CD4-positive, alpha-beta T cell treated with Interleukin-4 for 4 hours (primary cell): Measurements from ENCODE around the gene POLE2.
"Not testable (repeated sequence)": the region's sequence is repeated elsewhere in the genome, so short reads cannot be mapped to it uniquely, and the experiment has no call there.

Experiments used
- DNase-seq: peaks from one replicate; pipeline ENCODE4 v3.0.0-alpha.2; 2020

POLE2 gene, protein sequence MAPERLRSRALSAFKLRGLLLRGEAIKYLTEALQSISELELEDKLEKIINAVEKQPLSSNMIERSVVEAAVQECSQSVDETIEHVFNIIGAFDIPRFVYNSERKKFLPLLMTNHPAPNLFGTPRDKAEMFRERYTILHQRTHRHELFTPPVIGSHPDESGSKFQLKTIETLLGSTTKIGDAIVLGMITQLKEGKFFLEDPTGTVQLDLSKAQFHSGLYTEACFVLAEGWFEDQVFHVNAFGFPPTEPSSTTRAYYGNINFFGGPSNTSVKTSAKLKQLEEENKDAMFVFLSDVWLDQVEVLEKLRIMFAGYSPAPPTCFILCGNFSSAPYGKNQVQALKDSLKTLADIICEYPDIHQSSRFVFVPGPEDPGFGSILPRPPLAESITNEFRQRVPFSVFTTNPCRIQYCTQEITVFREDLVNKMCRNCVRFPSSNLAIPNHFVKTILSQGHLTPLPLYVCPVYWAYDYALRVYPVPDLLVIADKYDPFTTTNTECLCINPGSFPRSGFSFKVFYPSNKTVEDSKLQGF

DNA sequence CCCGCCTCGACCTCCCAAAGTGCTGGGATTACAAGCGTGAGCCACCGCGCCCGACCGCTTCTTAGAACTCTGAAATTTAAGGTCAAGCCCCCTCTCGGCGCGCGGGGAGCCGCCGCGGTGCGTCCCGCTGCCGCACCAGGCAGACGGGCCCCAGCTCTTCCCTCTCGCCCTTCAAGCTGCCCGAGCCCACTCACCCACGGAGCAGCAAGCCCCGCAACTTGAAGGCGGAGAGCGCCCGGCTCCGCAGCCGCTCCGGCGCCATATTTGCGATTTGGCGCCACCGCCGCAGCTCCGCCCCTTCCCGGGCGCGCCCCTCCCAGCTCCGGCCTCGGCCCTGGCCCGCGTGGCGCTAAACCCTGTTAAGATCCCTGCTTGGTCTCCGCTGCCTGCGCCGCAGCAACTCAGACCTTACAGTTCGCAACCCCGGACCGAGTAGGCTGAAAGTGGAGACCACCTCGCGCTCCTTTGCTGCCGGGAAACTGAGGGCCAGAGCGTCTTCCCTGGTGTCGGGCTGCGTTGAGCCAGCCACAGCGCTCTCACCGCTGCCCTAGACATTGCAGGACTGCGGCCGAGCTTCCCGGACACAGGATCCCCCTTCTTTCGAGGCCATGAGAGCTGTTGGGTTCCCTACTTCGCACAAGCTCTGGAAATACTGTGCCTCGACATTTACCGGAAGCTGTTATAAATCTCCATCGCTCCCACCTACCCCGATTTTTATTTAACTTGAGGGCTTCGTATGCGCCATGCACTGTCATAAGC, at the start of gene POLE2:
Gene POLE2 (minus strand): TSS at position 273 of the 759 bp plus-strand sequence. CDS start 11 bp downstream, at position 262.
- peak; percentile 62 for DNase-seq

DNA sequence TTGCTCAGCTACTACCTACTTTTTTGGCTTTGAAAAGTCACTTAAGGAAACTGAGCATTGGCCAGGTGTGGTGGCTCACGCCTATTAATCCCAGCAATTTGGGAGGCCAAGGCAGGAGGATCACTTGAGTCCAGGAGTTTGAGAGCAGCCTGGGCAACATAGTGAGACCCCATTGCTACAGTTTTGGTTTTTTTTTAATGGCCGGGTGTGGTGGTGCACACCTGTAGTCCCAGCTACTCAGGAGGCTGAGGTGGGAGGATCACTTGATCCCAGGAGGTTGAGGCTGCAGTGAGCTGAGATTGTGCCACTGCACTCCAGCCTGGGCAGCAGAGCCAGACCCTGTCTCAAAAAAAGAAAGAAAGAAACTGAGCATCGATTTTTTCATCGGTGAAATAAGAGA, 47.7 kb upstream of the POLE2 start:
- not testable (repeated sequence) for DNase-seq

DNA sequence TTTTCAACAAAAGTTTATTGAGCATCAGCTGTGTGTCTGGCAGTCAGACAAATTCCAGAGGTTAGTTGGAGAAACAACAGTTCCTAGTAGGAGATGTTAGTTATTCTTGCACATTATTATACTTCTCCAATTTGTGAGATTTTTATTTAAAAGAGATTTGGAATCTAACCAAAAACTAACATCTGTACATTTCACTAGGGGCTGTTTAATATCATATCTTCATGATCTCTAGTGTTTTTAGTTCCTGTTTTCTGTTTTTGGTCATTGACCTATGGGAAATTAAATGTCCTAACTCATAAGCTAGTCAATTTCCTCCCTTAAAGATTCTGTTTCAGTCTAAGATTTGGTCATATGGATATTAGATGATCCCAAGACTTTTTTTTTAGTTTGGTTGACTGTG, 45.8 kb upstream of the POLE2 start:
- DNase-seq, result no peak

DNA sequence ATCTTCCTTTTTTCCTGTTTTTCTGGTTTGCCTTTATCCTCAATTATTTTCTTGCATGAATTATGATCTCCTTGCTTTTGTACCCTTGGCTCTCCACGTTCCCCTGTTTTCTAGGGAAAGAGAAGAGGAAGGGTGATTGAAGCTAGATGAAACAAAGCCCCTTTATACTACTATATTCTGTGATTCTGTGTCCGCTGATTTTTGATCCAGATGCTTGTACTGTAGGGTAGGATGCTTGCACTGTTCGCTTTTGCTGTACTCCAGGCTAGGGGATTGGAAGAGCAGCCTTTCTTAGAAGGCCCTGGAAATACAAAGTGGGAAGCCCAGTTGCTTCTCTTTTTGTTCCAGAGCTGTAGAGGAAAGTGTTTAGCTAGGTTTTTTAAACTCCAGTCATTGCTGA, 44.9 kb upstream of the POLE2 start:
- no peak for DNase-seq

DNA sequence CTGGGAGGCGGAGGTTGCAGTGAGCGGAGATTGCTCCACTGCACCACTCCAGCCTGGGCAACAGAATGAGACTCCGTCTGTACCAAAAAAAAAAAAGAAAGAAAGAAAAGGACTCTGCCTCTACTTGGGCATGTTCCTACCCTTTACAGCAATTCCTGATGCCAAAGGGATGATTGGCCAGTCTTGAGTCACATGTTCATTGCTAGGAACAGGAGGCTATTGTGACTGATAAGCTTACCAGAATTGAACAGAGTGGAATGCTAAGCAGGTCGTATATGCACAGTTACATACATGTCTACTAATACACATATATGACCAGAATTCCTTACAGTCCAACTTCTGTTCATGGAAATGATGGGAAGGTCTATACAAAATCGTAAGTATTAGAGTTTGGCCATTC, 39.2 kb upstream of the POLE2 start:
- no peak for DNase-seq

DNA sequence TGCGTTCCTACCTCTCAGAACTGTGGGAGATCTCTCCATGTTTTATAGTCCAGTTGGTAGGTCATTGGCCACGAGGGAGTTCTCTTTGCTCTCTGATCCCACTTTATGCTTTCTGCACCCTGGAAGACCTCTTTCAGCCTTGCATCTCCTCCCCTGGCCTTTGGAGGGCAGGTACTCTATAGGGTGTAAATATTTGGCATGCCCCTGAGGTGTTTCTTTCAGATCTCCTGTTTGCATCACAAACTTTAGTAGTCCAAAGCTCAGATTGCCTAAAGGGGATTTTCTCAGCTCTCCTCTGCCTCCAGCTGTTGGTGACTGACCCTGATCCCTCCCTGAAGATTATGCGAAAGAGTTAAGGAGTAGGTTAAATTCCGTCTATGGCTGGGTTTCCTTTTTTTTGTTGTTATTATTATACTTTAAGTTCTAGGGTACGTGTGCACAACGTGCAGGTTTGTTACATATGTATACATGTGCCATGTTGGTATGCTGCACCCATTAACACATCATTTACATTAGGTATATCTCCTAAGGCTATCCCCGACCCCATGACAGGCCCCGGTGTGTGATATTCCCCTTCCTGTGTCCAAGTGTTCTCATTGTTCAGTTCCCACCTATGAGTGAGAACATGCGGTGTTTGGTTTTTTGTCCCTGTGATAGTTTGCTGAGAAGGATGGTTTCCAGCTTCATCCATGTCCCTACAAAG, 33.9 kb upstream of the POLE2 start:
- not testable (repeated sequence) for DNase-seq

DNA sequence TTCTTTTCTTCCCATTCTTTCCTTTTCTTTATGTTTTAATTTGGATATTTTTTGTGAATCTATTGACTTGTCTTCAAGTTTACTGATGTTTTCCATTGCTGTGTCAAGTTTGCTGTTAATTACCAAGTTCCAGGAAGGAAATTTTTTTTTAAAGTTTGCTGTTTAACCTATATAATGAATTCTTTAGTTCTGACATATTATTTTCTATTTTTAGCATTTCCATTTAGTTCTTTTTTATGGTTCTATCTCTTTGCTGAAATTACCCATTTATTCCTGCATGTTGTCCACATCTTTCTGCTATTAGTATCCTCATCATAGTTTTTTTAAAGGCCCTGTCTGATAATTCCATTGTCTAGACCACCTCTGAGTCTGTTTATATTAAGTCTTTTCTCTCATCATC, 32.7 kb upstream of the POLE2 start:
- no peak for DNase-seq

DNA sequence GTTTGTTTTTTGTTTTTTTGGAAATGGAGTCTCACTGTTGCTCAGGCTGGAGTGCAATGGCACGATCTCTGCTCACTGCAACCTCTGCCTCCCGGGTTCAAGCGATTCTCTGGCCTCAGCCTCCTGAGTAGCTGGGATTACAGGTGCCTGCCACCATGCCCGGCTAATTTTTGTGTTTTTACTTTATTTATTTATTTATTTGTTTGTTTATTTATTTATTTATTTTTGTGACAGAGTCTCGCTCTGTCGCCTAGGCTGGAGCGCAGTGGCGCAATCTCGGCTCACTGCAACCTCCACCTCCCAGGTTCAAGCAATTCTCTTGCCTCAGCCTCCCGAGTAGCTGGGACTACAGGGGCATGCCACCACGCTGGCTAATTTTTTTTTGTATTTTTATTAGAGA, 23.0 kb upstream of the POLE2 start:
- not testable (repeated sequence) for DNase-seq

DNA sequence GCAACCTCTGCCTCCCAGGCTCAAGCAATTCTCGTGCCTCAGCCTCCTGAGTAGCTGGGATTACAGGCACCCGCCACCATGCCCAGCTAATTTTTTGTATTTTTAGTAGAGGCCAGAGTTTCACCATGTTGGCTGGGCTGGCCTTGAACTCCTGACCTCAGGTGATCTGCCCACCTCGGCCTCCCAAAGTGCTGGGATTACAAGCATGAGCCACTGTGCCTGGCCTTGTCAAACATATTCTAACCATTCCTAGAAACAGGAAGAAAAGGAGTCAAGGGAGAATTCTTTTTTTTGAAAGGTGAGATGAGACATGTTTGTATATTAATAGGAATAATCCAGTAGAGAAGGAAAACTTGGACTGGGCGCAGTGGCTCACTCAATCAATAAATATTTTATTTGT, 16.5 kb upstream of the POLE2 start:
- DNase-seq, result not testable (repeated sequence)

DNA sequence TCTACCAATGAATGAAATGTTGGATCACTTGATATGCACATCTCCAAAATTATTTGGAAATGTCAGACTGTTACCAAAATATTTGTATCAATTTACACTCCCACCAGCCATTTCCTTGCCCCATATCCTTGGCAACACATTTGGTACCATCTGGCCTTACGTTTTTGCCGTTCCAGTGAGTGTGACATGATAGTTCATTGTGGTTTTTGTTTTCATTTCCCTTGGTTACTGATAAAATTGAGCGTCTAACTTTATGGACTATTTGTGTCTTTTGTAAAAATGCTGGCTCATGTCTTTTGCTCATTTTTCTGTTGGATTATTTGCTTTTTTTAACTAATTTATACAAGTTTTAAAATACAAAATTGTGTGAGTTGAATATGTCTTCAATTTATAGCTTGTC, 16.0 kb upstream of the POLE2 start:
- DNase-seq, result no peak

DNA sequence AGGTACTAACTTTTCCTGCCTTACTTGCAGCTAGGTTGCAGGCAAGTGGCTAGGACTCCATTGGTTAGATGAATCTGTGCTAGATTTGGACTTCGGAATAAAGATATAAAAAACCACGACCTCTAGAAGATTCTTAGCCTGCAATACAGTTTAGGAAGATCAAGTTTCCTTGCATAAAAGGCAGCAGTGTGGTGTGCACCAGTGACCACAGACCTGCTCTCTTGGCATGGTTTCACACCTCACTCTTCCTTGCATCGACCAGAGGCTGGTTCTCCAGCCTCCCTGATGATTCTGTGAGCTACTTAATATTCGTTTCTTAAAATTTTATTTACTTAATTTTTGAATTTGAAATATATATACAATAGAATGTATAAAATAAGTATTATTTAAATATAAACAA, 14.7 kb upstream of the POLE2 start:
- no peak for DNase-seq

DNA sequence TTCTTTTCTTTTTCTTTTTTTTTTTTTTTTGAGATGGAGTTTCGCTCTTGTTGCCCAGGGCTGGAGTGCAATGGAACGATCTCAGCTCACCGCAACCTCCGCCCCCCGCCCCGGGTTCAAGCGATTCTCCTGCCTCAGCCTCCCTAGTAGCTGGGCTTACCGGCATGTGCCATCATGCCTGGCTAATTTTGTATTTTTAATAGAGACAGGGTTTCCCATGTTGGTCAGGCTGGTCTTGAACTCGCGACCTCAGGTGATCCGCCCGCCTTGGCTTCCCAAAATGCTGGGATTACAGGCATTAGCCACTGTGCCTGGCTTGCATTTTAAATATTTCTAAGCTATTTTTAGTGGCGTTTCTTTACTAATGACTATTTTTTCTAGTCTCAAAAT, 5.7 kb upstream of the POLE2 start:
- not testable (repeated sequence) for DNase-seq

DNA sequence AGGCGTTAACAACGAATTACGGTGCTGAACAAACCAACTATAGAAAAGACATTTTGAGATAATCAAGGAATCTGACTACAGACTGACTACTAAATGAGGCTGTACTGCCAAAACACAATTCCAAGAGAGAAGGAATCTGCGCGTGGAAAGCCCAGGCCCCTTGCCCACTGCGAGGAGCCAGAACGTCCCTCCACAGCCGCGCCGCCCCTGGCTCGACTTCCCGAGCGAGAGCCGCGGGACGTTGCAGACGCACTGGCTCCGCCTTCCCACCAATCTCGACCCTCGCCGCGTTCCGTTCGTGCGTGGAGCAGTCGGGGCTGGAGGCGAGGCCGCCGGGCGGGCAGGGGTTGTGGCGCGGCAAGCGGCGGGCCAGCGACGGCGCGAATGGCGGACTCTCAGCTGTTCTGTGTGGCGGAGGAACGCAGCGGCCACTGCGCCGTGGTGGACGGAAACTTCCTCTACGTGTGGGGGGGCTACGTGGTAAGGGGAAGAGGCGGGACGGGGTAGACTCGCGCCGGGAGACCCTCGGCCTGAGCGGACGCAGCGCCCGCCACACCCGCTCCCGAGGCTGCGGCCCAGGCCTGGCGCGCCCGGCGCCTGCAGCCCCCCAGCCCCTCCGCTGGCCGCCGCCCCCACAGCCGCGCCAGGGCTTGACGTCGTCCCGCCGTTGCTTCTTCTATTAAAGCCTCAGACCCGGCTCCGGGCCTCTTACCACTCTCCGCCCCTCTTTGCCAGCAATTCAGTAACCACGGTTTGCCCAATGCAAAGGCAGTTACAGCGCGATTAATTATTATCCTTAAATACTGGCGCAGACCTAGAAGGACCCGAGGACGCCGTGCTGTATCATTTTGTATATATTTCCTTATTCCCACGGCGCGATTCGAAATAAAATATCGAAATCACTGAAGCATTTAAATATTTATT, 5.1 kb upstream of the POLE2 start, which contains the start of gene KLHDC1:
Gene KLHDC1 (plus strand): TSS at position 310 of the 924 bp plus-strand sequence. CDS start 75 bp downstream, at position 385.
- DNase-seq, result peak; percentile 79

DNA sequence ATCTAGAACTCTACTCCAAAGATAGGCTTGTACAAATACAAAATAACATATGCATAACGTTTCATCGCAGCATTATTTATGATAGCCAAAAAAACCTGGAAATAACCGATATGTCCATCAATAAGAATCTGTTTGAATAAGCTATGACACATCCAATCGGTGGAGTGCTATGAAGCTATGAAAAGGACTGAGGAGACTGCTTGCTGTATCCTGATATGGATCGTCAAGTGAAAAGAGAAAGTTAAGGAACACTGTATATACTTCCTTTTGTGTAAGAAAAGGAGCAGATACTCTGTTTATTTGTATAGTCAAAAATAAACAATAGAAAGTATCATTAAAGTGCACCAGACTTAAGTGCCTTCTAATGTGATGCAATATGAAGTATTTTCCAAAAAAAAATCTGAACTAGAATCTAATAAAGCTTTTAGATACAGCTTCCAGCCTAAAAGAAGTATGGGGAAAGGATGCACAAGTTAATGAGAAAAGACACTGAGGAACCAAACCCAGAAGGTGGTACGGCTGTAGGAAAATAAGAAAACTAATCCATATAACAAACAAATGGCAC, 4.3 kb upstream of the POLE2 start:
- no peak for DNase-seq

DNA sequence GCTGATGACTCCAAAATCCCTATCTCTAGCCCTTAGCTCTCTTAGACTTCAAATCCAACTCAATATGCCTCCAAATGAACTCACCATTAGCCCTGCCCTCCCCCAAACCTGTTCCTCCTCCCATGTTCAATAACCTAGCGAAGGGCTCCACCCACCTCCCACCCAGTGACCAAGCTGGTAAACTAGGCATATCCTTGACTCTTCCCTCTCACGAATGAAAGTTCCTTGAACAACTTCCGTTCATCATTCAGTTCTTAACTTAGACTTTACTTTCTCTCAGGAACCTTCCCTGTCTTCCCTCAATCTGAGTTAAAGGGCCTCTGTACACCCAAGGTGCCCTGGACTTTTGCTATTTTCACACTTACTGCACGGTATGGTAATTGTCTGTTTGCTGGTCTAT, 3.0 kb upstream of the POLE2 start:
- no peak for DNase-seq

DNA sequence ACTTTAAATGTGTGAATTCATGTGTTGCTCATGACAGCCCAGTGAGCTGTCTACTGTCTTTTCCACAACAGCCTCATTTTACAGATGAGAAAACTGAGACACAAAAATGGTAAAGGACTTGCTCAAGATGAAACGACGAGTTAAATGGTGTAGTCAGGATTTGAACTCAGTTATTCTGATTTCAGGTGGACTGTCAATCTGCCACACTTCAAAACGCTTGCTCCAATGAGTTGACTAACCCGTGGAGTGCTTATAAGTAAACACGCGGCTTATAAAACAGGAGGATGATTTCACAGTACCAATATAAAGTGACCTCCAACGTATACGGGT, 652 bp upstream of the POLE2 start:
- DNase-seq, result no peak

DNA sequence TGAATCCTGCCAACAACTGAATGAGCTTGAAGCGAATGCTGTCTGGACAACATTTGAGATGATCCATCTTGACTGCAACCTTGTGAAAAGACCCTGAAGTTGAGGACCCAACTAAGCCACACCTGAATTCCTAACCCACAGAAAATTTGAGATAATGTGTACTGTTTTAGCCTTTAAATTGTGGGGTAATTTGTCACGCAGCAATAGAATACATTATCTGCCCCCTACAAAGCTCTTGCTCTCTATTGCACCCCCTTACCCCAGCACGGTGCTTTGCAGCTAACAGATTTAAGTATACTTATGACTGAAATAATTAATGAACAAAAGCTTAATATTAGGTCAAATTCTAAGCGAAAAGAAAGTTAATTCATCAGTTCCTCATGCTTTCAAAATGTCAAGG, 1.6 kb downstream of the POLE2 start:
- DNase-seq, result no peak

DNA sequence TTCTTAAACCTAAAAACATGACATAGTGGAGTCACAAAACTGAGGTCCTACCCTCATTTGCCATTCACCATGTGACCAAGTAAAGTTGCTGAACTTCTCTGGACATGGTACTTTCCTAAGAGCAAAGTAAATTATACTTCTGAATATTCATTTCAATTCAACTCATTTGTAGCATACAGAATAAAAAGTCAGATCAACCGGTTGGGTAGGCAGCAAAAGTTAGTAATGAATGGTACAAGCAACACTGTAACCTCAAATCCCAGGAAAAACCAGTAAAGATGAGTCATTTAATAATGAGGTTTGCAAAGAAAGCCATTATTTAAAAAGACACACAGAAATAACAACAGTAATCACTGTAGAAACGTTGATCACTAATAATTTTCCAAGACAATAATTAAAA, 8.7 kb downstream of the POLE2 start:
- no peak for DNase-seq

DNA sequence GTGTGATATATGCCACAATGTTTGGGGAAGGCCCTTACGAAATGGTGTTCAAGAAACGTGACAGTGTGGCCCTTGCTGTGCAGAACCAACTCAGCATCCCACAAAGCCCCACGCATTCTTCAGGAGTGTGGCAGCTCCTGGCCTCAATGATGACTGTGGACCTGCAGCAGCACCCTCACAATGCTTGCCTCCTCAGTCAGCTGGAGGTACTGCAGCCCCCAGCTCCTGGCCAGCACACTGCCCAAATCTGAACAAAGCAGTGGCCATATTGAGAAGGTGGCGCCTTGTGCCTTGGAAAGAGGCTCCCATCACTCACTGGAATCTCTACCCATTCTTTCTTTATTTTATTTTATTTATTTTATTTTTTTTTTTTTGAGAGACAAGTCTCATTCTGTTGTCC, 10.4 kb downstream of the POLE2 start:
- DNase-seq, result no peak

DNA sequence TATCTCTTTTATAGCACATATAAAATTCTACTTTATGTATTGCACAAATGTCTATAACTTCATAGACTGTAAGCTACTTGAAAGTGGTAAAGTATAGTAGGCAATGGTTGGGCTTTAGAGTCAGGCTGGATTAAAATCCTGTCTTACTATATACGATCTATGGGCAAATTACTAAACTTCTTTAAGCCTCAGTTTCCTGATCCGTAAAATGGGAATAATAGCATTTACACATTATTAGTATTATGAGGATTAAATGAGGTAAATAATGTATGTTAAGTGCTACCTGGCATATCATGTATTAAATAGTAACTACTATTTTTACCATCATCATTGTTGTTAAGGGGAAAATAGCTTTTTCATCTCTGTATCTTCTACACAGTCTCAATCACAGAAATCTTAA, 14.4 kb downstream of the POLE2 start:
- DNase-seq, result no peak

DNA sequence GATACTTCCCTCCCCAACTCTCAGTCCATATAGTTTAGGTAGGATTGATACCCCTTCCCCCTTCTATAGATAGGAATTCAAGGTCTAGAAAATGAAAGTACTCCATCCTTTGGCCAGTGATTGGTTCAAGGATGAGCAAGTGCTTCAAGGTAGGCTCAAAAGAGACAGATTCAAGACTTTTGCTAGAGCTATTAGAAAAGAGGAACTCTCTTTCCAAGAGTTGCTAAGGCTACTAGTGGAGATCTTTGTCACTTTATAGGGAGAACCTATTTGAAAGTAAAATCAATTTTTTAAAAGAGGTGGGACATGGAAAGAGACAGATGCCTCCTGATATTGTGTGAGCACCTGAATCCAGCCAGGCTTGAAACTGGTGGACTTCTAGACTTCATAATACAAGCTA, 17.5 kb downstream of the POLE2 start:
- DNase-seq, result no peak
